H1 (cell line): ENCODE data around the gene TRIM29. TPM values are rescaled to one million over a fixed set of nuclear protein-coding genes. Genes with fewer than 3 reads are reported as not detected.

ENCODE experiments used
- CTCF ChIA-PET: fragments of 300-600 bp; sonication (Branson Sonifier 250); formaldehyde crosslinking; loops from one replicate; lab custom pipeline; 2021; ENCODE audit not compliant: partially characterized antibody; lab: Charles Lee
- POLR2A ChIA-PET: fragments of 300-600 bp; sonication (Branson Sonifier 250); formaldehyde crosslinking; loops from one replicate; lab custom pipeline; 2021; ENCODE audit warnings: inconsistent platforms; ENCODE audit not compliant: partially characterized antibody; lab: Charles Lee
- DNase-seq, 2 experiments: peaks; one replicate each; pipeline versions ENCODE4 v3.0.0 to v3.0.0-alpha.2; 2010 to 2022; ENCODE audit warnings: low spot score in 2 of 2, low read depth in 1 of 2, mixed read lengths in 1 of 2
- FAIRE-seq: peaks from 2 replicates; lab custom pipeline; 2011; peaks lifted over from hg19 to GRCh38; lab: Jason Lieb, UNC
- H2AFZ ChIP-seq: 2 replicates; pipeline ENCODE4 v1.8.1; 2012; ENCODE audit warnings: low read length, inconsistent platforms
- H2AK5ac ChIP-seq: 2 replicates; pipeline ENCODE4 v1.6.1; 2013; ENCODE audit warnings: low read depth, low read length
- H2BK120ac ChIP-seq: replicated peaks from 2 replicates; pipeline ENCODE3; 2013; ENCODE audit warnings: low read depth, low read length, inconsistent platforms
- H2BK12ac ChIP-seq: 2 replicates; pipeline ENCODE4 v1.6.1; 2013; ENCODE audit warnings: low read depth, low read length
- H2BK15ac ChIP-seq: 2 replicates; pipeline ENCODE4 v1.6.1; 2013; ENCODE audit warnings: low read length
- H2BK20ac ChIP-seq: 2 replicates; pipeline ENCODE4 v1.6.1; 2013; ENCODE audit warnings: low read length
- H2BK5ac ChIP-seq: 2 replicates; pipeline ENCODE4 v1.6.1; 2013; ENCODE audit warnings: low read depth, low read length
- H3K14ac ChIP-seq: 2 replicates; pipeline ENCODE4 v1.6.1; 2013; ENCODE audit warnings: inconsistent platforms; ENCODE audit not compliant: insufficient read length
- H3K18ac ChIP-seq: 2 replicates; pipeline ENCODE4 v1.6.1; 2013; ENCODE audit warnings: low read length; ENCODE audit errors: extremely low read depth
- H3K23ac ChIP-seq: 2 replicates; pipeline ENCODE4 v1.6.1; 2013; ENCODE audit warnings: inconsistent platforms; ENCODE audit not compliant: insufficient read length
- H3K23me2 ChIP-seq: 2 replicates; pipeline ENCODE4 v1.6.1; 2013; ENCODE audit warnings: low read depth, low read length
- H3K27ac ChIP-seq: 2 replicates; pipeline ENCODE4 v1.6.1; 2011; ENCODE audit warnings: low read depth, low read length, inconsistent platforms
- H3K27me3 ChIP-seq, 4 experiments: replicated peaks in 1 of 4; 1 replicate in 1 of 4; 2 replicates in 3 of 4; pipeline versions ENCODE4 v1.6.1 to v1.8.1; 2011 to 2013; ENCODE audit warnings: low read length in 3 of 4, mild to moderate bottlenecking in 3 of 4, inconsistent platforms in 2 of 4, mixed read lengths in 2 of 4, moderate library complexity in 1 of 4; ENCODE audit not compliant: control insufficient read depth in 3 of 4, insufficient read depth in 3 of 4; ENCODE audit errors: extremely low read depth in 1 of 4
- H3K36me3 ChIP-seq, 4 experiments: 2 replicates each; pipeline versions ENCODE4 v1.6.1 to v1.8.1; 2011 to 2013; ENCODE audit warnings: mild to moderate bottlenecking in 4 of 4, low read length in 3 of 4, moderate library complexity in 2 of 4, control low read depth in 1 of 4, inconsistent platforms in 1 of 4; ENCODE audit not compliant: insufficient read depth in 4 of 4, control insufficient read depth in 2 of 4
- H3K4ac ChIP-seq: replicated peaks from 2 replicates; pipeline ENCODE3; 2013; ENCODE audit warnings: low read length, low read depth, mixed read lengths, inconsistent platforms; ENCODE audit not compliant: insufficient read length
- H3K4me1 ChIP-seq, 4 experiments: replicated peaks in 1 of 4; 1 replicate in 1 of 4; 2 replicates in 3 of 4; pipeline versions ENCODE4 v1.6.1 to v1.8.1; 2011 to 2013; ENCODE audit warnings: low read length in 3 of 4, inconsistent platforms in 2 of 4, mixed read lengths in 1 of 4; ENCODE audit not compliant: insufficient read depth in 4 of 4, control insufficient read depth in 3 of 4
- H3K4me2 ChIP-seq, 2 experiments: 2 replicates each; pipeline versions ENCODE4 v1.6.1 to v1.8.1; 2011 to 2013; ENCODE audit warnings: low read depth in 2 of 2, low read length in 2 of 2, control low read depth in 1 of 2, inconsistent platforms in 1 of 2, mild to moderate bottlenecking in 1 of 2; ENCODE audit not compliant: insufficient read depth in 1 of 2
- H3K4me3 ChIP-seq, 4 experiments: fragments of 200-600, 300-600 bp in 1 of 4; sonication (generic), shearing (Covaris generic), sonication (Bioruptor Twin) in 1 of 4; 2 replicates each; pipeline versions ENCODE4 v1.5.1 to v1.8.1; 2011 to 2016; ENCODE audit warnings: low read length in 4 of 4, low read depth in 3 of 4, control low read depth in 2 of 4, inconsistent platforms in 2 of 4, mild to moderate bottlenecking in 2 of 4, mixed read lengths in 1 of 4, moderate library complexity in 1 of 4; ENCODE audit not compliant: insufficient read depth in 2 of 4; ENCODE audit errors: extremely low read depth in 1 of 4
- H3K56ac ChIP-seq: replicated peaks from 2 replicates; pipeline ENCODE3; 2013; ENCODE audit warnings: low read depth, mild to moderate bottlenecking, mixed read lengths, low read length, inconsistent platforms; ENCODE audit not compliant: insufficient read length
- H3K79me1 ChIP-seq: 2 replicates; pipeline ENCODE4 v1.6.1; 2013; ENCODE audit warnings: low read depth, low read length, control low read depth
- H3K79me2 ChIP-seq, 2 experiments: 2 replicates each; pipeline versions ENCODE4 v1.6.1 to v1.8.1; 2012 to 2013; ENCODE audit warnings: low read length in 2 of 2, mild to moderate bottlenecking in 2 of 2, inconsistent platforms in 1 of 2; ENCODE audit not compliant: insufficient read depth in 2 of 2, control insufficient read depth in 1 of 2
- H3K9ac ChIP-seq, 4 experiments: replicated peaks in 1 of 4; 1 replicate in 1 of 4; 2 replicates in 3 of 4; pipeline versions ENCODE4 v1.6.1 to v1.8.1; 2011 to 2013; ENCODE audit warnings: low read depth in 3 of 4, low read length in 3 of 4, control low read depth in 2 of 4, mild to moderate bottlenecking in 2 of 4, moderate library complexity in 2 of 4, inconsistent platforms in 1 of 4; ENCODE audit errors: extremely low read depth in 1 of 4
- H3K9me3 ChIP-seq, 2 experiments: 2 replicates each; pipeline versions ENCODE4 v1.6.1 to v1.8.1; 2012 to 2013; ENCODE audit warnings: mild to moderate bottlenecking in 2 of 2, moderate library complexity in 2 of 2, control low read depth in 1 of 2, inconsistent platforms in 1 of 2, low read depth in 1 of 2, low read length in 1 of 2, mixed read lengths in 1 of 2; ENCODE audit not compliant: insufficient read depth in 2 of 2
- H4K20me1 ChIP-seq, 2 experiments: replicated peaks in 1 of 2; 2 replicates each; pipeline versions ENCODE3 to v1.8.1; 2011 to 2013; ENCODE audit warnings: inconsistent platforms in 2 of 2, low read length in 2 of 2, mild to moderate bottlenecking in 1 of 2; ENCODE audit not compliant: insufficient read depth in 2 of 2, control insufficient read depth in 1 of 2
- H4K5ac ChIP-seq: 2 replicates; pipeline ENCODE4 v1.6.1; 2013; ENCODE audit warnings: low read length, low read depth, mixed read lengths, inconsistent platforms; ENCODE audit not compliant: insufficient read length
- H4K8ac ChIP-seq: 2 replicates; pipeline ENCODE4 v1.8.0; 2013; ENCODE audit warnings: mild to moderate bottlenecking, moderate library complexity, low read length, inconsistent platforms; ENCODE audit not compliant: insufficient read depth; ENCODE audit errors: extremely low read depth
- H4K91ac ChIP-seq: replicated peaks from 2 replicates; pipeline ENCODE3; 2013; ENCODE audit warnings: low read length, mixed read lengths, inconsistent platforms; ENCODE audit not compliant: insufficient read length
- CREB1 ChIP-seq: IDR thresholded peaks from 2 replicates; pipeline ENCODE4 v1.6.1; 2012; ENCODE audit warnings: inconsistent platforms
- GTF2F1 ChIP-seq: IDR thresholded peaks from 2 replicates; pipeline ENCODE4 v1.6.1; 2012; ENCODE audit warnings: low read depth, low read length, improper control_type of control experiment, borderline replicate concordance
- SP1 ChIP-seq: IDR thresholded peaks from 2 replicates; pipeline ENCODE4 v1.6.1; 2011; ENCODE audit warnings: low read depth, low read length
- WGBS, 2 experiments: shearing (Covaris generic) in 1 of 2; methylation state at CpG; one replicate each; pipeline versions ENCODE4 v1.1.6 to v1.1.7; 2013 to 2015; ENCODE audit warnings: low lambda C conversion rate in 2 of 2, mixed read lengths in 2 of 2, inconsistent platforms in 1 of 2, low coverage in 1 of 2, missing lambda C conversion rate in 1 of 2; ENCODE audit not compliant: insufficient replicate concordance in 2 of 2, insufficient coverage in 1 of 2, insufficient read length in 1 of 2; ENCODE audit errors: extremely low coverage in 1 of 2, missing lambda C conversion rate in 1 of 2; 5-methylcytosine and 5-hydroxymethylcytosine counted together
- polyA plus RNA-seq, 7 experiments: library from polyadenylated mRNA; depleted of rRNA in 3 of 7; stranded (reverse) in 5 of 7; unstranded in 2 of 7; fragments of >200 nt in 5 of 7; fragments of 200-250 nt in 2 of 7; gene quantifications; 1 replicate in 5 of 7; 2 replicates in 1 of 7; 4 replicates in 1 of 7; pipeline versions ENCODE4 v1.2.1 to v1.2.3, GENCODE V29; 2011 to 2013; ENCODE audit warnings: missing spikeins in 2 of 7, mixed read lengths in 2 of 7
- total RNA-seq: library from RNA; stranded (reverse); fragmentation: NEBNext Ultra II Directional; extraction: Animal tissue kit (Norgen Biotek cat#: 25700); gene quantifications from 2 replicates; pipeline ENCODE4 v1.2.1, GENCODE V29; 2021

TRIM29 gene
- total and polyA plus RNA-seq, 2 of the 8 experiments (the other 6 are each of a cell fraction or from before 2014, with no cell fraction given): 0.17 to 0.43 TPM

DNA sequence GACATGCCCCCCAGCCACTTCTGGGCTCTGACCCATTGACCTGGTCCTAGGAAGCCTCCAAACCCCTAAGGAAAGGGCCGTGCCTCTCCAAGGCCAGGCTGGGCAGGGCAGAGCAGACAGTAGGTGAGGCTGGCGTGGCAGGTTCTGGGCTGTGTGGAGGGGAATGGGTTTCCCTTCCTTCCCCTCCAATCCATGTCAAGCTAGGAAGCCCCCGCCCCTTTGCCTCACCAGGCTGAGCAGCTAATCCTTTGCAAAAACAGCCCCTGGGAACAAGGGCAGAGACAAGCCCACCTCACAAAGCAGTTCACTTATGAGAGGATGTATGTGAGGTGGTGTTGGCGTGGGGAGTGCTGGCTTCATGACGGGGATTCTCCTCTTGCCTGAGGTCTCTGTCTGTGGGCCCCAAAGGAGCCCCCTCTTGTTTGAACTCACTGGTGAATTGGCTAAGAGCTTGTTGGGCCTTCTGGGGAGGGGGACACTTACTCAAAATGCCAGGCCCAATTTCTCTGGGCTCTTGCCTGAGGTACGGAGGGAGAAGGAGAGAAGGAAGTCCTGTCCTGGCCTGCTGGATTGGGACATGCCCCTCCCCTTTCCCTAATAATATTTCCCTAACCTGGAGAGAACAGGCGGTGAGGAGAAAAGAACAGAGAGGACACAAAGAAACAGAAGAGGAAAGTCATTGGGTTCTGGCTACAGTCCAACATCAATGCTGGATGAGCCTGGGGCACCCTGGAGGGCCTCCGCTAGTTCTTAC is 1.6 kb upstream of the TRIM29 start:
- Histone ChIP-seq H2BK12ac (no peak overlapping the region), H3K4me3 (no peak overlapping the region), H3K79me1 (no peaks in the 10 kb centered on the region), H3K56ac (no peak overlapping the region), H3K9me3 (no peaks in the 10 kb centered on the region), H3K79me2 (no peaks in the 10 kb centered on the region), H4K5ac (no peak overlapping the region), H2BK5ac (no peak overlapping the region), H2BK120ac (no peak overlapping the region), H3K4ac (no peak overlapping the region), H4K20me1 (no peaks in the 10 kb centered on the region), H3K23me2 (peaks cover 4% of the 10 kb centered on the region; the same call in 1 of the 2 replicates), H3K36me3 (no peaks in the 10 kb centered on the region), H3K27me3 (peaks cover 0 to 4% (median 2%) of the 10 kb centered on the region in 4 experiments; a peak in 2 of 7 replicates), H2BK20ac (no peak overlapping the region), H2AFZ (0 out of 2 replicates have a peak overlapping the region, but pooled peaks have one; percentile 34), H3K14ac (no peak overlapping the region), H3K23ac (no peak overlapping the region), H3K9ac (no peak overlapping the region), H3K27ac (no peak overlapping the region), H3K4me2 (no peak overlapping the region), H4K8ac (no peak overlapping the region), H4K91ac (no peak overlapping the region), H3K4me1 (peaks cover 0 to 4% (median 1%) of the 10 kb centered on the region in 4 experiments; a peak in 1 of 7 replicates), H3K18ac (no peak overlapping the region), H2BK15ac (no peak overlapping the region), H2AK5ac (no peak overlapping the region)
- POLR2A ChIA-PET: no interaction called here
- CTCF ChIA-PET: interaction anchor here (0.8 to 3.7 kb wide), 5 partner anchors 29 to 816 kb away, joined by 3 to 15 read pairs (median 3); no protein-coding TSS in a partner anchor
- DNase-seq (peak in 1 of 2 experiments; percentile 40), FAIRE-seq (no peak)
- WGBS, 2 experiments: 83% methylated on average over 6 of the region's 8 CpGs; no CpG with 5 or more reads in 1 of the 2 experiments
- TF ChIP-seq SP1 (peak; percentile 34; the same call in 1 of the 2 replicates), GTF2F1 (no peak), CREB1 (no peak)
